Myocyte (in vitro differentiated cells): ENCODE results near the gene CORIN. TPM values are rescaled to one million over a fixed set of nuclear protein-coding genes. Genes with fewer than 3 reads are reported as not detected.
"Not testable (repeated sequence)": the region's sequence is repeated elsewhere in the genome, so short reads cannot be mapped to it uniquely, and the experiment has no call there.

Experiments
- DNase-seq: peaks from one replicate; pipeline ENCODE4 v3.0.0-alpha.2; 2012; ENCODE audit warnings: low read depth
- total RNA-seq: library from RNA; depleted of rRNA; stranded (reverse); fragments of >200 nt; gene quantifications from 2 replicates; pipeline ENCODE4 v1.2.3, GENCODE V29; 2014

Gene CORIN
- total RNA-seq, 1 donor from 2014 or later: 1.5 TPM

- DNase-seq: no peak
Observed at GRCh38 chr4:47731182-47731581, 106.7 kb downstream of the CORIN start.

GRCh38 chr4:47729131-47729680, 108.7 kb downstream of the CORIN start:
- DNase-seq: peak; percentile 38

GRCh38 chr4:47721892-47722575, 115.8 kb downstream of the CORIN start:
- no peak for DNase-seq

- no peak for DNase-seq
Observed at GRCh38 chr4:47721485-47721884, 116.4 kb downstream of the CORIN start.

GRCh38 chr4:47720787-47721186, 117.1 kb downstream of the CORIN start:
- DNase-seq: no peak

GRCh38 chr4:47719576-47719975, 118.3 kb downstream of the CORIN start:
- no peak for DNase-seq

GRCh38 chr4:47718696-47719095, 119.2 kb downstream of the CORIN start:
- peak; percentile 43 for DNase-seq

GRCh38 chr4:47717188-47717587, 120.7 kb downstream of the CORIN start:
- DNase-seq: no peak

GRCh38 chr4:47715716-47716416, 122.0 kb downstream of the CORIN start:
- no peak for DNase-seq

- DNase-seq: no peak
Observed at GRCh38 chr4:47714269-47714668, 123.6 kb downstream of the CORIN start.

- no peak for DNase-seq
Observed at GRCh38 chr4:47713129-47713834, 124.6 kb downstream of the CORIN start.

- no peak for DNase-seq
Observed at GRCh38 chr4:47711646-47712045, 126.2 kb downstream of the CORIN start.

- DNase-seq: no peak
Observed at GRCh38 chr4:47711183-47711582, 126.7 kb downstream of the CORIN start.

- DNase-seq: not testable (repeated sequence)
Observed at GRCh38 chr4:47706352-47706751, 131.5 kb downstream of the CORIN start.

- peak; percentile 21 for DNase-seq
Observed at GRCh38 chr4:47705326-47705981, 132.4 kb downstream of the CORIN start.

GRCh38 chr4:47704693-47705325, 133.1 kb downstream of the CORIN start:
- DNase-seq: peak; percentile 57

GRCh38 chr4:47703956-47704355, 133.9 kb downstream of the CORIN start:
- no peak for DNase-seq

- no peak for DNase-seq
Observed at GRCh38 chr4:47703008-47703407, 134.9 kb downstream of the CORIN start.

GRCh38 chr4:47701286-47701685, 136.6 kb downstream of the CORIN start:
- DNase-seq: no peak

- no peak for DNase-seq
Observed at GRCh38 chr4:47698837-47699236, 139.0 kb downstream of the CORIN start.

- no peak for DNase-seq
Observed at GRCh38 chr4:47696823-47697222, 141.0 kb downstream of the CORIN start.
